AG09319 (cell line): ENCODE results near the gene FXYD5.

Experiments used
- DNase-seq: peaks from one replicate; pipeline ENCODE4 v3.0.0-alpha.2; 2010; ENCODE audit warnings: low read depth; ENCODE audit errors: extremely low read depth
- CTCF ChIP-seq: IDR thresholded peaks from 2 replicates; pipeline ENCODE4 v1.5.1; 2011; ENCODE audit warnings: low read depth, mild to moderate bottlenecking, inconsistent platforms, low read length, moderate library complexity

The FXYD5 gene

GRCh38 chr19:35169221-35169995 lies 14.9 kb downstream of the FXYD5 start:
- no peak for DNase-seq
- TF ChIP-seq CTCF = no peak

- no peak for TF ChIP-seq CTCF
- no peak for DNase-seq
Measured at GRCh38 chr19:35170359-35171061, 16.0 kb downstream of the FXYD5 start.

- DNase-seq = no peak
- TF ChIP-seq CTCF = no peak
Measured at GRCh38 chr19:35171730-35172129, 17.2 kb downstream of the FXYD5 start.

- DNase-seq = no peak
- TF ChIP-seq CTCF = no peak
Measured at GRCh38 chr19:35174226-35174625, 19.7 kb downstream of the FXYD5 start.

GRCh38 chr19:35176181-35176570 lies 21.6 kb downstream of the FXYD5 start:
- no peak for TF ChIP-seq CTCF
- DNase-seq = no peak

- DNase-seq = no peak
- no peak for TF ChIP-seq CTCF
Measured at GRCh38 chr19:35177377-35178274, 23.1 kb downstream of the FXYD5 start.

GRCh38 chr19:35178701-35179100 lies 24.2 kb downstream of the FXYD5 start:
- TF ChIP-seq CTCF = no peak

More at GRCh38 chr19:35178701-35179100, 24.2 kb downstream of the FXYD5 start:
- DNase-seq = no peak
